Endothelial cell of umbilical vein (primary cell): Measurements from ENCODE around the gene BTBD17. TPM values are rescaled to one million over a fixed set of nuclear protein-coding genes. Genes with fewer than 3 reads are reported as not detected.

Source experiments
- BruUV-seq: library from RNA; stranded (reverse); fragments of 400-500 nt; replicated peaks from 2 replicates; lab custom pipeline; 2021; lab: Mats Ljungman, UMichigan
- CTCF ChIA-PET: fragments of 300-600, 350-600 bp; sonication (Branson Sonifier 250); formaldehyde crosslinking; loops from one replicate; lab custom pipeline; 2021; ENCODE audit warnings: antibody characterized with exemption, inconsistent platforms; lab: Charles Lee
- POLR2A ChIA-PET: fragments of 300-600, 350-600 bp; sonication (Branson Sonifier 250); formaldehyde crosslinking; loops from one replicate; lab custom pipeline; 2021; ENCODE audit warnings: antibody characterized with exemption, inconsistent platforms; lab: Charles Lee
- DNase-seq: peaks from one replicate; pipeline ENCODE4 v3.0.0-alpha.2; 2011; ENCODE audit warnings: low read depth, low spot score
- FAIRE-seq: peaks from 2 replicates; lab custom pipeline; 2011; peaks lifted over from hg19 to GRCh38; lab: Jason Lieb, UNC
- H2AFZ ChIP-seq: 2 replicates; pipeline ENCODE4 v1.6.0; 2012; ENCODE audit warnings: low read depth, low read length, control low read depth, inconsistent platforms
- H3K27ac ChIP-seq: 2 replicates; pipeline ENCODE4 v1.5.1; 2011; ENCODE audit warnings: low read depth, mild to moderate bottlenecking, control low read depth, low read length, moderate library complexity; ENCODE audit not compliant: insufficient read depth
- H3K27me3 ChIP-seq, 2 experiments: 2 replicates each; pipeline versions ENCODE4 v1.6.0 to v1.6.1; 2011; ENCODE audit warnings: low read length in 2 of 2, mixed read lengths in 1 of 2; ENCODE audit not compliant: control insufficient read depth in 2 of 2, insufficient read depth in 2 of 2
- H3K36me3 ChIP-seq, 2 experiments: 2 replicates in 1 of 2; 3 replicates in 1 of 2; pipeline ENCODE4 v1.5.1; 2011; ENCODE audit warnings: low read length in 2 of 2, mild to moderate bottlenecking in 1 of 2, moderate library complexity in 1 of 2; ENCODE audit not compliant: control insufficient read depth in 2 of 2, insufficient read depth in 2 of 2; ENCODE audit errors: extremely low read depth in 1 of 2
- H3K4me1 ChIP-seq: 3 replicates; pipeline ENCODE4 v1.5.1; 2011; ENCODE audit warnings: mild to moderate bottlenecking, low read length; ENCODE audit not compliant: control insufficient read depth, insufficient read depth; ENCODE audit errors: extremely low read depth
- H3K4me2 ChIP-seq: 2 replicates; pipeline ENCODE4 v1.6.1; 2011; ENCODE audit warnings: low read length, control low read depth, mixed read lengths; ENCODE audit not compliant: insufficient read depth
- H3K4me3 ChIP-seq, 3 experiments: fragments of 200-600 bp in 1 of 3; sonication (generic), shearing (Covaris generic) in 1 of 3; replicated peaks in 1 of 3; 2 replicates each; pipeline ENCODE4 v1.5.1; 2011 to 2016; ENCODE audit warnings: control low read depth in 3 of 3, low read length in 3 of 3, mild to moderate bottlenecking in 2 of 3, inconsistent platforms in 1 of 3, low read depth in 1 of 3, moderate library complexity in 1 of 3; ENCODE audit not compliant: insufficient read depth in 1 of 3
- H3K79me2 ChIP-seq: 2 replicates; pipeline ENCODE4 v1.6.0; 2012; ENCODE audit warnings: low read length, inconsistent platforms; ENCODE audit not compliant: control insufficient read depth, insufficient read depth
- H3K9ac ChIP-seq: replicated peaks from 2 replicates; pipeline ENCODE3; 2011; ENCODE audit warnings: low read length, control low read depth; ENCODE audit not compliant: insufficient read depth; ENCODE audit errors: extremely low read depth
- H3K9me1 ChIP-seq: replicated peaks from 3 replicates; pipeline ENCODE4 v1.6.0; 2011; ENCODE audit warnings: mild to moderate bottlenecking, low read length; ENCODE audit not compliant: control insufficient read depth, insufficient read depth; ENCODE audit errors: extremely low read depth
- H3K9me3 ChIP-seq: replicated peaks from 2 replicates; pipeline ENCODE4 v1.5.1; 2012; ENCODE audit warnings: low read length, inconsistent platforms; ENCODE audit not compliant: control insufficient read depth, insufficient read depth
- H4K20me1 ChIP-seq: replicated peaks from 2 replicates; pipeline ENCODE3; 2011; ENCODE audit warnings: mild to moderate bottlenecking, low read length; ENCODE audit not compliant: control insufficient read depth, insufficient read depth; ENCODE audit errors: extremely low read depth
- EZH2 ChIP-seq: IDR thresholded peaks from 2 replicates; pipeline ENCODE4 v1.6.1; 2012; ENCODE audit warnings: borderline replicate concordance, low read depth, mild to moderate bottlenecking, moderate library complexity, low read length, inconsistent platforms; ENCODE audit not compliant: severe bottlenecking
- FOS ChIP-seq: IDR thresholded peaks from 2 replicates; pipeline ENCODE4 v1.6.1; 2011; ENCODE audit warnings: mild to moderate bottlenecking, low read length, moderate library complexity, borderline replicate concordance; ENCODE audit not compliant: insufficient read depth
- GATA2 ChIP-seq: IDR thresholded peaks from 2 replicates; pipeline ENCODE4 v1.7.0; 2011; ENCODE audit warnings: low read depth, mild to moderate bottlenecking, moderate library complexity, mixed read lengths, low read length; ENCODE audit not compliant: insufficient read length, insufficient read depth
- JUN ChIP-seq: IDR thresholded peaks from 2 replicates; pipeline ENCODE4 v1.6.1; 2011; ENCODE audit warnings: borderline replicate concordance, low read depth; ENCODE audit not compliant: insufficient read length, insufficient read depth
- MYC ChIP-seq: IDR thresholded peaks from one replicate; pipeline ENCODE4 v1.6.1; 2011; ENCODE audit warnings: mild to moderate bottlenecking, low read depth, low read length
- POLR2A ChIP-seq: IDR thresholded peaks from 2 replicates; pipeline ENCODE4 v1.6.1; 2012; ENCODE audit warnings: low read depth, mild to moderate bottlenecking, control low read depth, low read length
- POLR2AphosphoS5 ChIP-seq: IDR thresholded peaks from 2 replicates; pipeline ENCODE4 v1.6.1; 2012; ENCODE audit warnings: low read depth, mild to moderate bottlenecking, control low read depth, low read length, moderate library complexity; ENCODE audit not compliant: insufficient read depth
- dilution Hi-C: fragments of 300-500 bp; cut with MboI; formaldehyde crosslinking; loops from one replicate; pipeline ENCODE4 v1.15.0; 2019; ENCODE audit warnings: low sequenced_read_pairs; ENCODE audit not compliant: extremely low pct_ligation_motif_present
- intact Hi-C: fragments of 100-400 bp; cut with micrococcal nuclease; formaldehyde crosslinking; loops from one replicate; pipeline ENCODE4 v1.10.0; 2022
- polyA plus RNA-seq, 4 experiments: library from polyadenylated mRNA; depleted of rRNA in 3 of 4; stranded (reverse) in 3 of 4; unstranded in 1 of 4; fragments of >200 nt; gene quantifications; 2 replicates each; pipeline versions ENCODE4 v1.2.1 to v1.2.3, GENCODE V29; 2011 to 2012; ENCODE audit warnings: missing spikeins in 1 of 4
- total RNA-seq: library from RNA; stranded (reverse); gene quantifications from 2 replicates; pipeline ENCODE4 v1.2.3, GENCODE V29; 2021
- TF ChIP-seq, protein P1 (sequence below): IDR thresholded peaks from 2 replicates; pipeline ENCODE4 v1.6.1; 2011; ENCODE audit not compliant: insufficient read depth, insufficient read length
- TF ChIP-seq, protein P2 (sequence below), 2 donors: IDR thresholded peaks; 1 replicate in 1 of 2; 2 replicates in 1 of 2; pipeline ENCODE4 v1.5.1; 2011; ENCODE audit warnings: low read length in 2 of 2, mild to moderate bottlenecking in 2 of 2, moderate library complexity in 2 of 2, control low read depth in 1 of 2, inconsistent platforms in 1 of 2, low read depth in 1 of 2; ENCODE audit not compliant: insufficient read depth in 1 of 2; ENCODE audit errors: extremely low read depth in 1 of 2

Gene BTBD17
- total and polyA plus RNA-seq, 2 donors (not counting 3 experiments of a cell fraction or from before 2014, with no cell fraction given), result not detected

DNA sequence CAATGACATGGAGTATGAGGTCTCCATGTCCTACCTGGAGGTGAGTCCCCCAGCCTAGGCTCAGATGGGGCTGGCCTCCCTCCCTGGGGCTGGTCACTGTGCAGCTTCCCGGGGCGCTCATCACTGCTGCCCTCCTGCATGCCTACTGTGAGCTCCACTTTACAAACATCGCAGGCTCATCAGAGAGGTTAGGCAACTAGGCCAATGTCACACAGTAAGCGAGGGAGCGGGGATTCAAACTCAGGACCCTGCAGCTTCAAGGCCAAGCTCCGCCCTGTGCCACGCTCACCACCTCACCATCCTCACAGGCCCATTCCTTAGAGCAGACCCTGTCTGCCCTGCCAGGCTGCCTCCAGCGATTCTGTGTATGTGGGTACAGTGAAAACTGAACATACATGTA, 18.5 kb downstream of the BTBD17 start:
- Histone ChIP-seq H3K36me3 (no peaks in the 10 kb centered on the region), H4K20me1 (no peaks in the 10 kb centered on the region), H3K4me2 (no peak overlapping the region), H3K4me3 (no peak overlapping the region), H2AFZ (no peak overlapping the region), H3K27ac (no peak overlapping the region), H3K9me1 (no peaks in the 10 kb centered on the region), H3K9ac (no peak overlapping the region), H3K79me2 (no peaks in the 10 kb centered on the region), H3K27me3 (no peaks in the 10 kb centered on the region), H3K4me1 (peaks cover 10% of the 10 kb centered on the region), H3K9me3 (no peaks in the 10 kb centered on the region)
- no peak for DNase-seq
- FAIRE-seq, result no peak
- intact Hi-C loops, result no loop called here
- dilution Hi-C loops, result no loop called here
- no peak for TF ChIP-seq FOS
- TF ChIP-seq EZH2, result no peak
- no peak for TF ChIP-seq POLR2AphosphoS5
- TF ChIP-seq, protein P1, sequence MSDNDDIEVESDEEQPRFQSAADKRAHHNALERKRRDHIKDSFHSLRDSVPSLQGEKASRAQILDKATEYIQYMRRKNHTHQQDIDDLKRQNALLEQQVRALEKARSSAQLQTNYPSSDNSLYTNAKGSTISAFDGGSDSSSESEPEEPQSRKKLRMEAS, result no peak
- TF ChIP-seq, protein P2, sequence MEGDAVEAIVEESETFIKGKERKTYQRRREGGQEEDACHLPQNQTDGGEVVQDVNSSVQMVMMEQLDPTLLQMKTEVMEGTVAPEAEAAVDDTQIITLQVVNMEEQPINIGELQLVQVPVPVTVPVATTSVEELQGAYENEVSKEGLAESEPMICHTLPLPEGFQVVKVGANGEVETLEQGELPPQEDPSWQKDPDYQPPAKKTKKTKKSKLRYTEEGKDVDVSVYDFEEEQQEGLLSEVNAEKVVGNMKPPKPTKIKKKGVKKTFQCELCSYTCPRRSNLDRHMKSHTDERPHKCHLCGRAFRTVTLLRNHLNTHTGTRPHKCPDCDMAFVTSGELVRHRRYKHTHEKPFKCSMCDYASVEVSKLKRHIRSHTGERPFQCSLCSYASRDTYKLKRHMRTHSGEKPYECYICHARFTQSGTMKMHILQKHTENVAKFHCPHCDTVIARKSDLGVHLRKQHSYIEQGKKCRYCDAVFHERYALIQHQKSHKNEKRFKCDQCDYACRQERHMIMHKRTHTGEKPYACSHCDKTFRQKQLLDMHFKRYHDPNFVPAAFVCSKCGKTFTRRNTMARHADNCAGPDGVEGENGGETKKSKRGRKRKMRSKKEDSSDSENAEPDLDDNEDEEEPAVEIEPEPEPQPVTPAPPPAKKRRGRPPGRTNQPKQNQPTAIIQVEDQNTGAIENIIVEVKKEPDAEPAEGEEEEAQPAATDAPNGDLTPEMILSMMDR (IDR thresholded peaks at IDR 0.05; ENCODE audit: extremely low read depth in 1 of 2, insufficient read depth in 1 of 2, low read depth in 1 of 2, low read length in 2 of 2), result no peak
- TF ChIP-seq MYC, result no peak
- no TSS peak for BruUV-seq
- CTCF ChIA-PET, result no interaction called here
- POLR2A ChIA-PET, result no interaction called here

DNA sequence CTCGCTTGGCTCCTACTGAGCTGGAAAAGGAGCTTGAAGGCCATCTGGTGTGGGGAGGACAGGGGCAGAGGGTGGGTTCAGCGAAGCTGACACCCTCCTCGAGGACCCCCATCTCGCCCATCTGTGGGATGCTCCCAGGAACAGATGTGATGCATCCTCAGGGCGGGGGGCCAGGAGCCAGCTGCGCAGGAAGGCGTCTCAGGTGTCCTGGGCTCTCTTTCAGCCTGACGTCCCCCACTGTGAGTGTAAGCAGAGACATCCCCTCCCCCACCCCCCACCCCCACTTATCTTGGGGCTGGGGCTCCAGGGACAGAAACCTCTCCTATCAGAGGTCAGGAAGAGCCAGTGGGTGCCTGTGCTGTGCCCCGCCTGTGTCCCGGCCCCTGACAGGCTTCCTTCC, 19.4 kb downstream of the BTBD17 start:
- ChIA-PET CTCF (no interaction called here), POLR2A (no interaction called here)
- no peaks in the 10 kb centered on the region for H3K27me3 ChIP-seq
- dilution Hi-C loops (no loop called here), intact Hi-C loops (no loop called here)
- H3K27ac ChIP-seq, result no peak overlapping the region
- no peak overlapping the region for H3K4me2 ChIP-seq
- no peaks in the 10 kb centered on the region for H3K36me3 ChIP-seq
- DNase-seq (no peak), FAIRE-seq (no peak)
- BruUV-seq, result no TSS peak
- no peaks in the 10 kb centered on the region for H4K20me1 ChIP-seq
- H2AFZ ChIP-seq, result no peak overlapping the region
- H3K9ac ChIP-seq, result no peak overlapping the region
- H3K9me3 ChIP-seq, result no peaks in the 10 kb centered on the region
- H3K4me3 ChIP-seq, result no peak overlapping the region
- no peaks in the 10 kb centered on the region for H3K79me2 ChIP-seq
- no peaks in the 10 kb centered on the region for H3K9me1 ChIP-seq
- TF ChIP-seq JUN, result no peak
- no peak for TF ChIP-seq MYC
- no peak for TF ChIP-seq FOS
- TF ChIP-seq, protein P1, result no peak
- TF ChIP-seq, protein P2 (IDR thresholded peaks at IDR 0.05; ENCODE audit: extremely low read depth in 1 of 2, insufficient read depth in 1 of 2, low read depth in 1 of 2, low read length in 2 of 2), result no peak
- TF ChIP-seq POLR2A, result no peak
- TF ChIP-seq GATA2, result no peak
- no peak for TF ChIP-seq POLR2AphosphoS5
- TF ChIP-seq EZH2, result no peak
- peaks cover 10% of the 10 kb centered on the region for H3K4me1 ChIP-seq
